ENCODE measurements around the gene PATL2. TPM values are rescaled to one million over a fixed set of nuclear protein-coding genes. Genes with fewer than 3 reads are reported as not detected.

PATL2 gene
- total RNA-seq, 1 experiment from 2014 or later, result 0.49 TPM

GRCh38 chr15:44647637-44648036, 63.5 kb downstream of the PATL2 start:
- in situ Hi-C loops (cut with HindIII; ENCODE audit: low pct_unique_long_range_greater_than_20kb, low sequenced_read_pairs) (no loop called here), intact Hi-C loops (cut with micrococcal nuclease; ENCODE audit: unreplicated experiment) (no loop called here)
- ChIA-PET CTCF (no interaction called here), POLR2A (interaction anchor here (0.8 kb wide), 1 partner anchor 49 kb away, joined by 4 read pairs; no protein-coding TSS in a partner anchor)
- TF ChIP-seq TCF7L2 (IDR thresholded peaks at IDR 0.05; ENCODE audit: low read depth, low read length) (no peak), POLR2AphosphoS5 (IDR thresholded peaks at IDR 0.05; ENCODE audit: low read depth, low read length) (no peak), SIN3A (IDR thresholded peaks at IDR 0.05; ENCODE audit: borderline replicate concordance, insufficient read depth, low read depth, low read length) (no peak), CTCF (IDR thresholded peaks at IDR 0.05) (no peak), REST (IDR thresholded peaks at IDR 0.05; ENCODE audit: insufficient read depth in 1 of 2, low read depth in 2 of 2, low read length in 1 of 2) (no peak)
- DNase-seq (ENCODE audit: low read depth, low spot score) (no peak), ATAC-seq (no peak)
- Histone ChIP-seq H3K4me3 (ENCODE audit: low read depth in 2 of 2, low read length in 2 of 2) (no peak overlapping the region), H3K27me3 (ENCODE audit: control insufficient read depth, insufficient read depth, low read length) (no peaks in the 10 kb centered on the region), H3K9me3 (ENCODE audit: control insufficient read depth, insufficient read depth, low read depth, low read length) (no peaks in the 10 kb centered on the region), H3K27ac (ENCODE audit: low read length) (no peak overlapping the region), H3K36me3 (ENCODE audit: control insufficient read depth, insufficient read depth, low read length) (peaks cover 4% of the 10 kb centered on the region; the same call in 1 of the 2 replicates), H3K4me1 (ENCODE audit: control insufficient read depth, insufficient read depth, low read length) (no peaks in the 10 kb centered on the region)
- no TSS peak for BruUV-seq (replicated peaks)

- intact Hi-C loops (cut with micrococcal nuclease; ENCODE audit: unreplicated experiment) (no loop called here), in situ Hi-C loops (cut with HindIII; ENCODE audit: low pct_unique_long_range_greater_than_20kb, low sequenced_read_pairs) (no loop called here)
- H3K27ac ChIP-seq (ENCODE audit: low read length), result no peak overlapping the region
- ChIA-PET POLR2A (interaction anchor here (0.8 kb wide), 1 partner anchor 49 kb away, joined by 4 read pairs; no protein-coding TSS in a partner anchor), CTCF (no interaction called here)
- TF ChIP-seq REST (IDR thresholded peaks at IDR 0.05; ENCODE audit: insufficient read depth in 1 of 2, low read depth in 2 of 2, low read length in 1 of 2) (no peak), SIN3A (IDR thresholded peaks at IDR 0.05; ENCODE audit: borderline replicate concordance, insufficient read depth, low read depth, low read length) (no peak), POLR2AphosphoS5 (IDR thresholded peaks at IDR 0.05; ENCODE audit: low read depth, low read length) (no peak), CTCF (IDR thresholded peaks at IDR 0.05) (no peak), TCF7L2 (IDR thresholded peaks at IDR 0.05; ENCODE audit: low read depth, low read length) (no peak)
- H3K9me3 ChIP-seq (ENCODE audit: control insufficient read depth, insufficient read depth, low read depth, low read length), result no peaks in the 10 kb centered on the region
- DNase-seq (ENCODE audit: low read depth, low spot score) (no peak), ATAC-seq (no peak)
- H3K36me3 ChIP-seq (ENCODE audit: control insufficient read depth, insufficient read depth, low read length), result peaks cover 4% of the 10 kb centered on the region; the same call in 1 of the 2 replicates
- BruUV-seq (replicated peaks), result no TSS peak
- no peaks in the 10 kb centered on the region for H3K27me3 ChIP-seq (ENCODE audit: control insufficient read depth, insufficient read depth, low read length)
- H3K4me1 ChIP-seq (ENCODE audit: control insufficient read depth, insufficient read depth, low read length), result no peaks in the 10 kb centered on the region
- no peak overlapping the region for H3K4me3 ChIP-seq (ENCODE audit: low read depth in 2 of 2, low read length in 2 of 2)
Measured at GRCh38 chr15:44647036-44647435, 64.1 kb downstream of the PATL2 start.

Data from Panc1 (cell line).